OCI-LY3 (cell line): ENCODE measurements around the gene CCDC102B.

Source experiments
- CTCF ChIP-seq: fragments of 200-600, 300-600 bp; sonication (generic); IDR thresholded peaks from 2 replicates; pipeline ENCODE4 v1.5.1; 2014; ENCODE audit warnings: antibody characterized with exemption, low read length, low read depth
- EZH2phosphoT487 ChIP-seq: fragments of 200-600 bp; shearing (Covaris generic); IDR thresholded peaks from 2 replicates; pipeline ENCODE4 v1.6.1; 2018; ENCODE audit warnings: antibody characterized with exemption, mixed run types, low read depth

DNA sequence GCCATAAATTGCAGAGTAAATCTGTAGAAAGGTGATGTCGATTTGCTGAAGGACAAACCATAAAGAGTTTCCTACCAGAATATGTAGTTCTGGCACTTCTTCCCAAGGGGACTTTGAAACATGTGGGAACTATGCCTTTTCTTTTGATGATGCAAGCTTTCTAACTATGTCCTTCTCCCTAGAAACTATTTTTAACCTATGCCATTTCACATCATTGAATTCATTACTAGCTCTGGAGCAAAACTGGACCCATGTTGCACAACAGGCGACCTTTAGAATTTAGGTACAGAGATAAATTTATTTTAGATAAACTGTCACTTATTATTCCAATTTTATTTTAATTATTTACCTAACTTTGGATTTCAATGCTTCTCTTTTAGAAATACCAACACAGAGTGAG is 186.5 kb downstream of the CCDC102B start:
- no peak for TF ChIP-seq CTCF
- TF ChIP-seq EZH2phosphoT487 = no peak
